NK-92 (cell line): ENCODE data around the gene SSX2IP.
"Not testable (repeated sequence)": the region's sequence is repeated elsewhere in the genome, so short reads cannot be mapped to it uniquely, and the experiment has no call there.

Experiments
- DNase-seq: peaks from one replicate; lab custom pipeline; 2025; ENCODE audit not compliant: unreplicated experiment; lab: John Stamatoyannopoulos, UW

The SSX2IP gene

GRCh38 chr1:84677415-84678099 lies 12.7 kb downstream of the SSX2IP start:
- DNase-seq, result no peak

DNA sequence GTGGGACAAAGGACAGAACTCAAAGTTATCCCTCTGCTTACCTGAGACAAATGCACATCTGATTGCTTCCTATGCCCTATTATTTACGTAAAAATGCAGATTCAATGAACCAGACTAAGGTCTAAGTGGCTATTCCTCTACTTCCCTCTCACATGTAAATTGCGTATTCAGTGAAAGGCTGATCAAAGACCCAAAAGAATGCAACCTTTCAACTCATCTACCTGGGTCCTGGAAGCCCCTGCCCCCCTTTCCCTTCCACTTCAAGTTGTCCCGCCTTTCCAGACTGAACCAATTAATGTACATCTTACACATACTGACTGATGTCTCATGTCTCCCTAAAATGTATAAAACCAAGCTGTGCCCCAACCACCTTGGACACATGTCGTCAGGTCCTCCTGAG lies 14.6 kb downstream of the SSX2IP start:
- DNase-seq, result no peak

DNA sequence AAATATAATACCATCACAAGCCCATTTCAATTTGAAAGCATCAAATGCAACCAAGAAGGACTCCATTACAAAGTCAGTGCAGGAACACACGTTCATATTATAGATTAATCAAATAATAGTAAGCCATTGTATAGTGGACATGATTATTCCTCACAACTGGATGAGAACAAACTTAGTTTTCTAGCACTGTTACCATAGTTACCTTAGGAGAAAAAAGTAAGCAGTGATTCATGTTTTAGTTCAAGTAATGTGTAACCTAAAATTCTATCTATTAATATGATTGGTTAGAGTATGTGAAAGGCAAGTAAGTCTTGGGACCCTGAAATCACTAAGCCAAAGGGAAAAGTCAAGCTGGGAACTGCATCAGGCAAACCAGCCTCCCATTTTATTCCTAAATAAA lies 15.2 kb downstream of the SSX2IP start:
- DNase-seq, result no peak

GRCh38 chr1:84674705-84675104 lies 15.6 kb downstream of the SSX2IP start:
- DNase-seq, result no peak

GRCh38 chr1:84674021-84674420 lies 16.2 kb downstream of the SSX2IP start:
- DNase-seq, result no peak

DNA sequence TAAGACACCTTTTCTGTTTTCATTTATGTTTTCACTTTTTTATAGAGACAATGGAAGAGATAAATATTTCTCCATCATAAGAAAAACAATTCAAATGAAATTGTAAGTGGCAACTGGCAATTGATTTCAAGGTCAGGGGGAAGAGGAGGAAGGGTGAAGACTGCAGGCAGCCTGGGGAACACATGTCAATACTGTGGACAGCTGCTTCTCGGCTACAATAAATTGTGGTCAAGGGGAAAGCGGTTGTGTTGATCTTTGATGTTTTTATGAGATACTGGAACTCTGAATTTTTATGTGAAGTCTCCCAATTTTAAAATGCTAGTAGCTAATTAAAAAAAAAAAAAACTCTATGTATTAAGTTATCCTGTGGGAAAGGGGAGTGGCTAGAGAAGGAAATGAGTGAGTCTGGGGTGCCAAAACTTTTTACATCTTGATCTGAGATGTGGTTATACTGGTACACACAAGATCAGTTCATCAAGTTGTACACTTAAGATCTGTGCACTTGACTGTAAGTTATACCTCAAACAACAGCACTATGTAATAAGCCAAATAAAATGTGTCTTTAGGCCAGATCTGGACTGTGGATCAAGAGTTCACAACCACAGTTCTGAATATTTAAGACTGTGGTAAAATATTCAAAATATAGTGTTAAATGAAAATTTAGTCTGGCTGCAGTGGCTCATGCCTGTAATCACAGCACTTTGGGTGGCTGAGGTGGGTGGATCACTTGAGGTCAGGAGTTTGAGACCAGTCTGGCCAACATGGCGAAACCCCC lies 18.0 kb downstream of the SSX2IP start:
- no peak for DNase-seq

DNA sequence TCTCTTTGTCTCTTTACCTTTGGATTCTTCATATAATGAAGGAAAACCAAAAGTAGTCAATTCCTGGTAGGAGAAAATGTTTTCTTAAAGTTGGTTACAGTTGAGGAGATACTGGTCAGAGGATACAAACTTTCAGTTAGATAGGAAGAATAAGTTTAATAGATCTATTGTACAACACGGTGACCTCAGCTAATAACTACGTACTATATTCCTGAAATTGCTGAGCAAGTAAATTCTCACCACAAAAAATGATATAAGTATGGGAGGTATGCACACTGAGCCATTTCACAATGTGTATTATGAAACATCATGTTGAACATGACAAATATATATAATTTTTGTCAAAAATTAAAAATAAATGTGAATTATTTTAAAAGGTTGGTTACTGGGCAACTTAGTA lies 20.4 kb downstream of the SSX2IP start:
- no peak for DNase-seq

DNA sequence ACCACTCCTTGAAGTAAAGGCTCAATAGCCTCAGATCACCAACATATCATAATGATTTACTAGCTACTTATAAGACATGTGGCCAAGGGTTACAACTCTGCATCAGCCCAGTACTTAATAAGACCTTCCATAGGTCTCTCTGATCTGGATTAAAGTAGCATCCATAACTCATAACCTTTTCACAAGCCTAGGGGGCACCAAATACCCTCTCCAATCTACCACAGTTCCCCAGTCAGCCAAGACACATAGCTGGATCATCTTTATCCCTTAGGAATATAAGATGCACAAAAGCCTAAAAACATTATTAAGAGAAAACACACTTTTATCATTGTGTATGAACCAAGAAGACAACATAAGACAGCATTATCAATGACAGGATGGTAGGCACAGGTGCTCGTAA lies 22.1 kb downstream of the SSX2IP start:
- no peak for DNase-seq

- DNase-seq, result no peak
Measured at GRCh38 chr1:84665703-84666317, 24.5 kb downstream of the SSX2IP start.

DNA sequence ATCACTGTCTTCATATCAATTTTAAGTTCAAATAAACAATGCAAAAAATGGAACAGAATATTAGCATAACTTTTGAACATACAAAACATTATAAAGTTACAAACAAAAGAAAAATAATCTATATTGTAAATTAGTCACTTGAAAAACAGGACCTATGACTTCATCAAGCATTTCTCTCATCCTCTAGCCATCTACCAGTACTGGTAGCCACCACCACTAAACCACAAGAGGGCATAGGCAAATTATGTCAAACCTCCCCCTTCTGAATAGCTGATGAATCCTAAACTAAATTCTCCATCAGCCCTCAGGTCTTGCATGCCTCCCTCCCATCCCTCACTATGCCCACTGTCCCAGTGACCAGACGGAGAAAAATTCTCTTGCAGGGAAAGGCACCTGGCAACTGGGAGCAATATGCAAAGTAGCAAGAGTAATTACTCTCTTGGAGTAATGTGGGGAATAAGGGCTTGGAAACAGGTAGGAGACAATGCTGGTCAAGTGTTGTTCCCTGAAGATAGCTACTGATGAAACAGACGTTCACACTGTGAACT lies 37.1 kb downstream of the SSX2IP start:
- DNase-seq, result no peak

DNA sequence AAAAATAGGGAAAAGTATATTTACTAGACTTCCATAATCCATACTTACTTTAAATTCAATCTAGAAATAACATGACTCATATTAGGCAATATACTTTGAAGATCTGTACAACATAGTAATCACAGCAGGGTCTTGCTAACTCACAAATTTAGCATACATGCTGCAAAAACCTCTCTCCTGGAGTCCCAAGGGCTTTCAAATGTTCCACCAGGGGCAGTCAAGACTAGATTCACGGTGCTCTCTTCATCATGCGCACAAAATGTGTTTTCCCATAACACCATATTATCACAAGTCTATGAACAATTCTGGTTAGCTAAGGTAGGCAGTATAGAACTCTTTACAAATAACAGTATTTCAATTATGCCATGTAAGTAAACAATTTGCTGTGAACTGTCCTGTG lies 45.8 kb downstream of the SSX2IP start:
- no peak for DNase-seq

DNA sequence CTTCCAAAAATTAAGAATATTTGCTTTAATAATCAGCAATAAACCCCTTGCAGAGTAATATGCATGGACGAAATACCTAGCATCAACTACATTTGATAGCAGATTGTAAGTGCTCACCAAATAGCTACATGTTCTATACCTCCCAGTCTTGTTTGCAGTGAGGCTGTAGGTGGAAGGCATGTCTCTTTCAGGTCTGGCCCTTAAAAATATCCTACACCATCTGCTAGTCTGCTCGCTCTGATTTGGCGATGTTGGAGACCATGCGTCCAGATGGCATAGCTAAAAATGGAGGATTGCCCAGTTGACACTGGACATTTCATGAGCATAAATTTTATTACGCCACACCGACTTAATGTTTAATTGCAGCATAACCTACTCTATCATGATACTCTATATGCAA lies 47.1 kb downstream of the SSX2IP start:
- no peak for DNase-seq

DNA sequence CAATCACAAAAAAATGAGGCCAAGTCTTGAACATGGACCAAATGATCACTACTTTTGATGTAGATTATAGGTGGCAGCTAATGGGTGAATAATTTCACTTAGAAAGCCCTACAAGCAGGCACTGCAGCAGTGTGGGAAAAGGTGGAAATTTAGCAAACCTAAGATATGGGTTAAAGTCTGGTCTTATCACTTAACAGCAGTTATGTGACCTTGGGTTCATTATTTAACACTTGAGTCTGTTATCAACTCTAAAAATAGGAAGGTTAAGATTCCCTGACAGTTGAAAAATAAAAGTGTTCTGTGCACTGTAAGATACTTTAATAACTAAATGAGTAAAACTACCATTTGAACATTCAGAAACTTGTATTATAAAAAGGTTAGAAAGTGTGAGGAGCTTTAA lies 47.5 kb downstream of the SSX2IP start:
- DNase-seq, result no peak

- DNase-seq, result not testable (repeated sequence)
Measured at GRCh38 chr1:84639731-84640130, 50.5 kb downstream of the SSX2IP start.

GRCh38 chr1:84635429-84635828 lies 54.8 kb downstream of the SSX2IP start:
- no peak for DNase-seq

DNA sequence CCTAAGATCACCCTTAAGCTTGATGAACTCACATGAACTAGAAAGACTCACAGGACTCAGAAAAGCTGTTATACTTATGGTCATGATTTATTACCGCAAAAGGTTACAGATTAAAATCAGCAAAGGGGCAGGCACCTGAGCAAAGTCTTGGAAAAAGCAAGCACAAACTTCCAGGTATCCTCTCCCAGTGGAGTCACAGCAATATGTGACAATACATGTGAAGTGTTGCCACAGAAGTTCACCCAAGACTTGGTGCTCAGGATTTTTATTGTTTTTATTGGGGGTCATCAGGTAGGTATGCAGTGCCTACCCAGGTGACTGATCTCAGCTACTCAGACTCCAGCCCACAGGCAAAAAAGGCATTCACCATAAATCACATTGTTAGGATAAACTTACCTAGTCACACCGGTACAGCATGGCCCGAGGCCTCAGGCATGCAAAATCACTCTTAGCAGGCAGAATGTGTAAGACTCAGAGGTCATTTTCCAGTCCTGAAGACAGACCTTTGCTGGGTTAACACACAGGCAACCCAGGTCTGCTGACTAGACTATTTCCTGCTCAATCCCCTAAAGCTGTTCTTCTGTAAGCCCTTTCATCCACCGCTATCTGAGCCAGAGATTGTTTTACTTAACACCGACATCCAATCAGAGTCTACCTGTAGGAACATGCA lies 55.6 kb downstream of the SSX2IP start:
- DNase-seq, result no peak

GRCh38 chr1:84632673-84633434 lies 57.4 kb downstream of the SSX2IP start:
- no peak for DNase-seq

GRCh38 chr1:84632137-84632536 lies 58.1 kb downstream of the SSX2IP start:
- no peak for DNase-seq

- no peak for DNase-seq
Measured at GRCh38 chr1:84624876-84625275, 65.4 kb downstream of the SSX2IP start.

DNA sequence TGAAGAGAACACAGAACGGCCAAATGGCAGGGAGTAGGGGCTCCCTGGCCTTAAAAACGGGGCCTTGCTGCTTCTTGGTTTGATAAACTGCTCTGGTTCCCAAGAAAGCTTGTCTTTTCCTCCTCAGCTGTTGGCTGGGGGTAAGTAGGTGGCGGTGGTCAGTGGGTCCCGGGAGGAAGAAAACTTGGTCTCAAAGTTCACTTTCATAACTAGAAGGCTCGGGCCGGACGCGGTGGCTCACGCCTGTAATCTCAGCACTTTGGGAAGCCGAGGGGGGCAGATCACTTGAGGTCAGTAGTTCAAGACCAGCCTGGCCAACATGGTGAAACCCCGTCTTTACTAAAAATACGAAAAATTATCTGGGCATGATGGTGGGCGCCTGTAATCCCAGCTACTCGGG lies 68.7 kb downstream of the SSX2IP start:
- no peak for DNase-seq
